GM23338 (cell line): ENCODE data around the gene B4GALT2. TPM values are rescaled to one million over a fixed set of nuclear protein-coding genes. Genes with fewer than 3 reads are reported as not detected.

ENCODE experiments used
- ATAC-seq: fragments of 200-7000 bp; cut with Tn5 transposase; 3 replicates; pipeline ENCODE4 v1.9.1; 2020
- DNase-seq: peaks from one replicate; pipeline ENCODE4 v3.0.0-alpha.2; 2015; ENCODE audit warnings: low spot score
- H2AFZ ChIP-seq: fragments of 200-600 bp; sonication (generic); 2 replicates; pipeline ENCODE4 v1.8.0; 2016; ENCODE audit warnings: antibody characterized with exemption, mild to moderate bottlenecking, moderate library complexity
- H3F3A ChIP-seq: fragments of 200-600 bp; sonication (generic); replicated peaks from 2 replicates; pipeline ENCODE4 v1.8.0; 2017; ENCODE audit warnings: antibody characterized with exemption, mixed run types, low read depth
- H3K27ac ChIP-seq: fragments of 200-600 bp; sonication (generic); 2 replicates; pipeline ENCODE4 v1.6.1; 2016; ENCODE audit warnings: low read depth
- H3K27me3 ChIP-seq: fragments of 200-600 bp; sonication (generic); 2 replicates; pipeline ENCODE4 v1.8.0; 2016; ENCODE audit warnings: mild to moderate bottlenecking, mixed run types, moderate library complexity; ENCODE audit not compliant: insufficient read depth
- H3K36me3 ChIP-seq: fragments of 200-600 bp; sonication (generic); 2 replicates; pipeline ENCODE4 v1.8.0; 2016; ENCODE audit warnings: mild to moderate bottlenecking; ENCODE audit not compliant: insufficient read depth
- H3K4me1 ChIP-seq: fragments of 200-600 bp; sonication (generic); 2 replicates; pipeline ENCODE4 v1.8.0; 2016; ENCODE audit warnings: mild to moderate bottlenecking, moderate library complexity; ENCODE audit not compliant: insufficient read depth
- H3K4me2 ChIP-seq: fragments of 200-600 bp; sonication (generic); 2 replicates; pipeline ENCODE4 v1.7.1; 2017; ENCODE audit warnings: mixed run types
- H3K4me3 ChIP-seq: fragments of 200-600 bp; sonication (generic); 2 replicates; pipeline ENCODE4 v1.6.1; 2016; ENCODE audit warnings: mixed run types
- H3K79me2 ChIP-seq: fragments of 200-600 bp; sonication (generic); replicated peaks from 2 replicates; pipeline ENCODE4 v1.8.0; 2017; ENCODE audit warnings: mild to moderate bottlenecking; ENCODE audit not compliant: insufficient read depth
- H3K9me2 ChIP-seq: fragments of 200-600 bp; sonication (generic); 2 replicates; pipeline ENCODE4 v1.8.0; 2017; ENCODE audit not compliant: insufficient read depth
- H4K20me1 ChIP-seq: fragments of 200-600 bp; sonication (generic); replicated peaks from 2 replicates; pipeline ENCODE4 v1.8.0; 2017; ENCODE audit warnings: mild to moderate bottlenecking; ENCODE audit not compliant: insufficient read depth
- H3K27ac Mint-ChIP-seq: 2 replicates; pipeline ENCODE4 v1.8.0; 2020; ENCODE audit warnings: inconsistent platforms, mild to moderate bottlenecking, moderate library complexity, mixed read lengths
- H3K27me3 Mint-ChIP-seq: 3 replicates; pipeline ENCODE4 v1.8.0; 2022; ENCODE audit warnings: low read depth, mild to moderate bottlenecking, moderate library complexity, mixed read lengths, inconsistent platforms; ENCODE audit not compliant: insufficient read depth, poor library complexity
- H3K36me3 Mint-ChIP-seq: 3 replicates; pipeline ENCODE4 v1.8.0; 2021; ENCODE audit warnings: low read depth, mild to moderate bottlenecking, inconsistent platforms, moderate library complexity, mixed read lengths
- H3K4me1 Mint-ChIP-seq: 3 replicates; pipeline ENCODE4 v1.8.0; 2020; ENCODE audit warnings: mild to moderate bottlenecking, inconsistent platforms, mixed read lengths
- H3K4me3 Mint-ChIP-seq: 3 replicates; pipeline ENCODE4 v1.8.0; 2021; ENCODE audit warnings: moderate library complexity, mild to moderate bottlenecking, inconsistent platforms, mixed read lengths
- H3K9me3 Mint-ChIP-seq: 3 replicates; pipeline ENCODE4 v1.8.0; 2020; ENCODE audit warnings: moderate library complexity, mild to moderate bottlenecking, inconsistent platforms, mixed read lengths
- STAT1 ChIP-seq: IDR thresholded peaks from one replicate; pipeline ENCODE4 v1.6.1; 2016; ENCODE audit warnings: antibody characterized with exemption; ENCODE audit not compliant: unreplicated experiment
- polyA plus RNA-seq: library from polyadenylated mRNA; unstranded; fragments of >200 nt; fragmentation: Nextera tagmentation; extraction: Ambion mirVana; gene quantifications from 2 replicates; pipeline ENCODE4 v1.2.1, GENCODE V29; 2016
- total RNA-seq: library from RNA; depleted of rRNA; stranded (reverse); fragments of >200 nt; shearing (Covaris generic); gene quantifications from 2 replicates; pipeline ENCODE4 v1.2.3, GENCODE V29; 2014
- TF ChIP-seq, protein P1 (sequence below): IDR thresholded peaks from one replicate; pipeline ENCODE4 v1.6.1; 2018; ENCODE audit warnings: antibody characterized with exemption; ENCODE audit not compliant: unreplicated experiment
- TF ChIP-seq, protein P2 (sequence below): fragments of 250-450 bp; sonication (Bioruptor Pico); IDR thresholded peaks from 2 replicates; pipeline ENCODE4 v1.5.0; 2020; ENCODE audit warnings: mild to moderate bottlenecking, moderate library complexity

The B4GALT2 gene
- total and polyA plus RNA-seq, 2 experiments from 2014 or later: 22.4 to 63.1 TPM

DNA sequence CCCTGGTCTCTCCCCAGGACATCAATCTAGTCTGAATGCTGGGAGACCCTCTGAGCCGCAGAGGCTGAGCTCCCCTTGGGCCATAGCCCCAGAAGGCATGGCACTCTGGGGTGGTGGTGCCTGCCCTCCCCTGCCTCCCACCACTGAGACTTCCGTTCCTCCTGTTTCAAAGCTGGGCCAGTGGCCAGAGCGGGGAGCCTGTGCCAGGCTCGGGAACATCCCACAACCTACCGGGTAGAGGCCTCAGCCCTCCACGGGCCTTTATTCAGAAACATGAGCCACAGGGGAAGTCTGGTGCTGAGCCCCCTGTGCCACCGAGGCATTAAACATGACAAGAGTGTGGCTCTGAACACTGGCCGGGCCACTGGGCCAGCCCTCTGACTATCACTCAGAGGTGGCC is 20.4 kb downstream of the B4GALT2 start (continued):
- TF ChIP-seq, protein P1, sequence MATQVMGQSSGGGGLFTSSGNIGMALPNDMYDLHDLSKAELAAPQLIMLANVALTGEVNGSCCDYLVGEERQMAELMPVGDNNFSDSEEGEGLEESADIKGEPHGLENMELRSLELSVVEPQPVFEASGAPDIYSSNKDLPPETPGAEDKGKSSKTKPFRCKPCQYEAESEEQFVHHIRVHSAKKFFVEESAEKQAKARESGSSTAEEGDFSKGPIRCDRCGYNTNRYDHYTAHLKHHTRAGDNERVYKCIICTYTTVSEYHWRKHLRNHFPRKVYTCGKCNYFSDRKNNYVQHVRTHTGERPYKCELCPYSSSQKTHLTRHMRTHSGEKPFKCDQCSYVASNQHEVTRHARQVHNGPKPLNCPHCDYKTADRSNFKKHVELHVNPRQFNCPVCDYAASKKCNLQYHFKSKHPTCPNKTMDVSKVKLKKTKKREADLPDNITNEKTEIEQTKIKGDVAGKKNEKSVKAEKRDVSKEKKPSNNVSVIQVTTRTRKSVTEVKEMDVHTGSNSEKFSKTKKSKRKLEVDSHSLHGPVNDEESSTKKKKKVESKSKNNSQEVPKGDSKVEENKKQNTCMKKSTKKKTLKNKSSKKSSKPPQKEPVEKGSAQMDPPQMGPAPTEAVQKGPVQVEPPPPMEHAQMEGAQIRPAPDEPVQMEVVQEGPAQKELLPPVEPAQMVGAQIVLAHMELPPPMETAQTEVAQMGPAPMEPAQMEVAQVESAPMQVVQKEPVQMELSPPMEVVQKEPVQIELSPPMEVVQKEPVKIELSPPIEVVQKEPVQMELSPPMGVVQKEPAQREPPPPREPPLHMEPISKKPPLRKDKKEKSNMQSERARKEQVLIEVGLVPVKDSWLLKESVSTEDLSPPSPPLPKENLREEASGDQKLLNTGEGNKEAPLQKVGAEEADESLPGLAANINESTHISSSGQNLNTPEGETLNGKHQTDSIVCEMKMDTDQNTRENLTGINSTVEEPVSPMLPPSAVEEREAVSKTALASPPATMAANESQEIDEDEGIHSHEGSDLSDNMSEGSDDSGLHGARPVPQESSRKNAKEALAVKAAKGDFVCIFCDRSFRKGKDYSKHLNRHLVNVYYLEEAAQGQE: no peak

DNA sequence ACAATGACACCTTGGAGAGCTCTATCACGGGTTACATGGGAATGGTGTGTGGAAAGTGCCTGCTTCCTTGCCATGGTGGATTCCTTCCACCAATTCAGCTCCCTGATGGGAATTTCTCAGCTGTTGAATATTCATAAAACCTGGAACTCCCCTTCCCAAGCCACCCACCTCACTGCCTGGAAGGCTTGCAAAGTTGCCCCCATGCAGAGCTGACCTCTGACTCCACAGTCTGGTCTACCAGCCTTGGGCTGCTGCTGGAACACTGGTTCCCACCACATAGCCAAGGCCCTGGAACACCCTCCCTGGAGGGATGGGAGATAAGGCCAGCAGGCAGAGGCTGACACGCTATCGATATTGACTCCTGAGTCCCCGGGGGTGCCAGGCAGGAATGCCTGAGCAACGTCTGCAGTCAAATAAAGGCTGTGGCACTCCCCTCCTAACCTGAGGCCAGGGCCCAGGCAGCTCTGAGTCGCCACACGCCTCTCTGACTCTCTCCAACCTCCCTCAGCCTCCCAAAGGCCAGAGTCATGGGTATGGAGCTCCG is 21.2 kb downstream of the B4GALT2 start:
- TF ChIP-seq, protein P2, sequence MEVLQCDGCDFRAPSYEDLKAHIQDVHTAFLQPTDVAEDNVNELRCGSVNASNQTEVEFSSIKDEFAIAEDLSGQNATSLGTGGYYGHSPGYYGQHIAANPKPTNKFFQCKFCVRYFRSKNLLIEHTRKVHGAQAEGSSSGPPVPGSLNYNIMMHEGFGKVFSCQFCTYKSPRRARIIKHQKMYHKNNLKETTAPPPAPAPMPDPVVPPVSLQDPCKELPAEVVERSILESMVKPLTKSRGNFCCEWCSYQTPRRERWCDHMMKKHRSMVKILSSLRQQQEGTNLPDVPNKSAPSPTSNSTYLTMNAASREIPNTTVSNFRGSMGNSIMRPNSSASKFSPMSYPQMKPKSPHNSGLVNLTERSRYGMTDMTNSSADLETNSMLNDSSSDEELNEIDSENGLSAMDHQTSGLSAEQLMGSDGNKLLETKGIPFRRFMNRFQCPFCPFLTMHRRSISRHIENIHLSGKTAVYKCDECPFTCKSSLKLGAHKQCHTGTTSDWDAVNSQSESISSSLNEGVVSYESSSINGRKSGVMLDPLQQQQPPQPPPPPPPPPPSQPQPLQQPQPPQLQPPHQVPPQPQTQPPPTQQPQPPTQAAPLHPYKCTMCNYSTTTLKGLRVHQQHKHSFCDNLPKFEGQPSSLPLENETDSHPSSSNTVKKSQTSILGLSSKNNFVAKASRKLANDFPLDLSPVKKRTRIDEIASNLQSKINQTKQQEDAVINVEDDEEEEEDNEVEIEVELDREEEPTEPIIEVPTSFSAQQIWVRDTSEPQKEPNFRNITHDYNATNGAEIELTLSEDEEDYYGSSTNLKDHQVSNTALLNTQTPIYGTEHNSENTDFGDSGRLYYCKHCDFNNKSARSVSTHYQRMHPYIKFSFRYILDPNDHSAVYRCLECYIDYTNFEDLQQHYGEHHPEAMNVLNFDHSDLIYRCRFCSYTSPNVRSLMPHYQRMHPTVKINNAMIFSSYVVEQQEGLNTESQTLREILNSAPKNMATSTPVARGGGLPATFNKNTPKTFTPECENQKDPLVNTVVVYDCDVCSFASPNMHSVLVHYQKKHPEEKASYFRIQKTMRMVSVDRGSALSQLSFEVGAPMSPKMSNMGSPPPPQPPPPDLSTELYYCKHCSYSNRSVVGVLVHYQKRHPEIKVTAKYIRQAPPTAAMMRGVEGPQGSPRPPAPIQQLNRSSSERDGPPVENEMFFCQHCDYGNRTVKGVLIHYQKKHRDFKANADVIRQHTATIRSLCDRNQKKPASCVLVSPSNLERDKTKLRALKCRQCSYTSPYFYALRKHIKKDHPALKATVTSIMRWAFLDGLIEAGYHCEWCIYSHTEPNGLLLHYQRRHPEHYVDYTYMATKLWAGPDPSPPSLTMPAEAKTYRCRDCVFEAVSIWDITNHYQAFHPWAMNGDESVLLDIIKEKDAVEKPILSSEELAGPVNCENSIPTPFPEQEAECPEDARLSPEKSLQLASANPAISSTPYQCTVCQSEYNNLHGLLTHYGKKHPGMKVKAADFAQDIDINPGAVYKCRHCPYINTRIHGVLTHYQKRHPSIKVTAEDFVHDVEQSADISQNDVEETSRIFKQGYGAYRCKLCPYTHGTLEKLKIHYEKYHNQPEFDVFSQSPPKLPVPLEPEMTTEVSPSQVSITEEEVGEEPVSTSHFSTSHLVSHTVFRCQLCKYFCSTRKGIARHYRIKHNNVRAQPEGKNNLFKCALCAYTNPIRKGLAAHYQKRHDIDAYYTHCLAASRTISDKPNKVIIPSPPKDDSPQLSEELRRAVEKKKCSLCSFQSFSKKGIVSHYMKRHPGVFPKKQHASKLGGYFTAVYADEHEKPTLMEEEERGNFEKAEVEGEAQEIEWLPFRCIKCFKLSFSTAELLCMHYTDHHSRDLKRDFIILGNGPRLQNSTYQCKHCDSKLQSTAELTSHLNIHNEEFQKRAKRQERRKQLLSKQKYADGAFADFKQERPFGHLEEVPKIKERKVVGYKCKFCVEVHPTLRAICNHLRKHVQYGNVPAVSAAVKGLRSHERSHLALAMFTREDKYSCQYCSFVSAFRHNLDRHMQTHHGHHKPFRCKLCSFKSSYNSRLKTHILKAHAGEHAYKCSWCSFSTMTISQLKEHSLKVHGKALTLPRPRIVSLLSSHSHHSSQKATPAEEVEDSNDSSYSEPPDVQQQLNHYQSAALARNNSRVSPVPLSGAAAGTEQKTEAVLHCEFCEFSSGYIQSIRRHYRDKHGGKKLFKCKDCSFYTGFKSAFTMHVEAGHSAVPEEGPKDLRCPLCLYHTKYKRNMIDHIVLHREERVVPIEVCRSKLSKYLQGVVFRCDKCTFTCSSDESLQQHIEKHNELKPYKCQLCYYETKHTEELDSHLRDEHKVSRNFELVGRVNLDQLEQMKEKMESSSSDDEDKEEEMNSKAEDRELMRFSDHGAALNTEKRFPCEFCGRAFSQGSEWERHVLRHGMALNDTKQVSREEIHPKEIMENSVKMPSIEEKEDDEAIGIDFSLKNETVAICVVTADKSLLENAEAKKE (CRISPR knock-in tag): no peak
- no peak for TF ChIP-seq STAT1
- Mint-ChIP-seq H3K27me3 (peaks cover 8% of the 10 kb centered on the region), H3K4me1 (peaks cover 15% of the 10 kb centered on the region), H3K36me3 (peaks cover 60% of the 10 kb centered on the region), H3K27ac (no peak overlapping the region), H3K9me3 (no peaks in the 10 kb centered on the region), H3K4me3 (no peak overlapping the region)
- peaks cover 10% of the 10 kb centered on the region; the same call in 1 of the 2 replicates for H3K36me3 ChIP-seq
- peaks cover 11% of the 10 kb centered on the region; the same call in 1 of the 2 replicates for H3F3A ChIP-seq
- DNase-seq (no peak), ATAC-seq (no peak)
- no peak overlapping the region for H3K4me3 ChIP-seq
- no peak overlapping the region for H3K27ac ChIP-seq
- H3K79me2 ChIP-seq: no peaks in the 10 kb centered on the region
- no peaks in the 10 kb centered on the region for H3K27me3 ChIP-seq
- no peaks in the 10 kb centered on the region for H3K4me1 ChIP-seq
- no peaks in the 10 kb centered on the region for H3K9me2 ChIP-seq
- H4K20me1 ChIP-seq: no peaks in the 10 kb centered on the region; the same call in 1 of the 2 replicates
- H3K4me2 ChIP-seq: no peak overlapping the region
- no peak overlapping the region for H2AFZ ChIP-seq
